ENCODE data around the gene C19orf38.

Gene C19orf38

GRCh38 chr19:10881403-10882107 lies 33.3 kb downstream of the C19orf38 start:
- DNase-seq: no peak

DNA sequence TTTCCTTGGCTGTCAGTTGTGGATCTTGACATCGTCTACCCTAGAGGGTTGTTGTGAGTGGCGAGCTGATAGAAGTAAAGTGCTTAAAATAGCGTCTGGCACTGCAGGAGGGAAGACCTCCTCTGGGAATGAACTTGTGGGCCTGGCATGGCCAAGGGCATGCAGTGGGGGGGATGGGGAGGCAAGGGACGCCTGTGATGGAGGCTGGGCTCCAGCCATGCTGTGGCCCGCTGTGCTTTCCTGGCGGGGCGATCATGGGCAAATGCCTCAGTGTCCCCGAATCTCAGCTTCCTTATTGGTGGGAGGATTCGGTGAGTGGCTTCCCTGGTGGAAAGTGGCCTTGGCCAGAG lies 33.9 kb downstream of the C19orf38 start:
- no peak for DNase-seq

DNA sequence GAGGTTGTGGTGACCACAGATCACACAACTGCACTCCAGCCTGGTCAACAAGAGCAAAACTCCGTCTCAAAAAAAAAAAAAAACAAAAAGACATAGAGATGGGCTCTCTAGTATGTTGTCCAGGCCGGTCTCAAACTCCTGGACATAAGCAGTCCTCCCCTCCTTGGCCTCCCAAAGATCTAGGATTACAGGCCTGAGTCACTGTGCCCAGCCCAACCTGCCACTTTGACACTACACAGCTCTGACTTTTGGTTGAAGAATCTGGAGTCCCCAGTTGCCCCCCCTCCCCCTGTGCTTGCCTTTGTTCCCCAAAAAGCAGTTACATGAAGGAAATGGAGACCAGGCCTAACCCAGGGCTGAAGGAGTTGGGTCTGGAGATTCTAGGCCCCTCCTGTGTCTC lies 36.1 kb downstream of the C19orf38 start:
- DNase-seq: no peak

DNA sequence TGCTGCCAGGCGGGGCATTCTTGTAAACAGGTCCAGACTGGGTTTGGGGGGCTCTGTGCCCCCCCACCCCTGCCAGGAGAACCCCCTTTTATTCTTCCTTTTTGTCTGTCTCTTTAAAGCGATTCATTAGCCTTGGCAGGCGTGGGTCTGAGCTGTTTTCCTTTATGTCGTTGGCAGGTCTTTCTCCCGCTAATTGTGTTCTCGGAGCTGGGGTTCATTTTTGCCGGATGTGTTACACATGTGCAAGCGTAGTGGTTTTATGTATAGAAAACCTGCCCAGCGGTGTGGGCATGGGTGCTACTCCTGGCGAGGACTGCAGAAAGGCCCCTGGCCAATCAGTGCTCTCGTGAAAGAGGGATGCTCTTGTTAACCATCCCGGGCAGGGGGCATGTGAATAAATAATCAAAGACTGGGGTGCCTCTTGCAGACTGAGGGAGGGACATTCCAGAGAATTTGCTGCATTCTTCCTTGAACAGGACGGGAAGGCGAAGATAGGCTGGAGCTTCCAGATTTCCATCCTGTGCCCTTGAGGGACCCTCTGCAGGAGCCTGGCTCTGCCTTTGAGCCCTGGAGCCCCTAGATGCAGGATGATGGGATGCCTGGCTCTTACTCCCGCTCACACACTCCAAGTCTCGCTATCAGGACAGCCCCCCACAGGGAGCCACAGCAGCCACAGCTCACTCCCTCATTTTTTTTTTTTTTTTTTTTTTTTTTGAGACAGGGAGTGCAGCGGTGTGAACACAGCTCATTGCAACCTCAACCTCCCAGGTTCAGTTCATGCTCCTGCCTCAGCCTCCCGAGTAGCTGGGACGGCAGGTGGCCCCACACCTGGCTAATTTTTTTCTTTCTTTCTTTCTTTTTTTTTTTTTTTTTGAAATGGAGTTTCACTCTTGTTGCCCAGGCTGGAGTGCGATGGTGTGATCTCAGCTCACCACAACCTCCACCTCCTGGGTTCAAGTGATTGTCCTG lies 37.3 kb downstream of the C19orf38 start:
- no peak for DNase-seq

GRCh38 chr19:10887616-10888367 lies 39.6 kb downstream of the C19orf38 start:
- DNase-seq: no peak

GRCh38 chr19:10888421-10888866 lies 40.2 kb downstream of the C19orf38 start:
- DNase-seq: no peak

DNA sequence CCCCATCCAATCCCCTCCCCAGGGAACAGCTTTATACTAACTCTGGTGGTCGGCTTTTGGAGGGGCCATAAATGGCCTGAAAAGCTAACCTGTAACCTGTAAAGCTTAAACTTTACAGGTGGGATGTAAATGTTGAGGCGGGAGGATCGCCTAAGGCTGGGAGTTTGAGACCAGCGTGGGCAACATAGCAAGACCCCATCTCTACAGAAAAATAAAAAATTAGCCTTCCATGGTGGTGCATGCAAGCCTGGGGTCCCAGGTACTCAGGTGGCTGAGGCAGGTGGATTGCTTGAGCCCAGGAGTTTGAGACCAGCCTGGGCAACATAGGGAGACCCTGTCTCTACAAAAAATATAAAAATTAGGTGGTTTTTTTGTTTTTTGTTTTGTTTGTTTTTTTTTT lies 41.7 kb downstream of the C19orf38 start:
- no peak for DNase-seq

- no peak for DNase-seq
These were observed 43.3 kb downstream of the C19orf38 start for GRCh38 chr19:10891405-10892086.

- no peak for DNase-seq
These were observed 44.0 kb downstream of the C19orf38 start for GRCh38 chr19:10892256-10892655.

DNA sequence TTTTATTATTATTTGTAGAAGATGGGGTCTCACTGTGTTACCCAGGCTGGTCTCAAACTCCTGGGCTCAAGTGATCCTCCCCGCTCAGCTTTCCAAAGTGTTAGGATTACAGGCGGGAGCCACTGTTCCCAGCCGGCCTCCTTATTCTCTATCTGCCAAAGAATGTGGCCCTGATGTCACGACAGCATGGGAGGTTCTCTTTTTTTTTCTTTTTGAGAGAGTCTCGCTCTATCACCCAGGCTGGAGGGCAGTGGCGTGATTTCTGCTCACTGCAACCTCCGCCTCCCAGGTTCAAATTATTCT lies 46.6 kb downstream of the C19orf38 start:
- no peak for DNase-seq

DNA sequence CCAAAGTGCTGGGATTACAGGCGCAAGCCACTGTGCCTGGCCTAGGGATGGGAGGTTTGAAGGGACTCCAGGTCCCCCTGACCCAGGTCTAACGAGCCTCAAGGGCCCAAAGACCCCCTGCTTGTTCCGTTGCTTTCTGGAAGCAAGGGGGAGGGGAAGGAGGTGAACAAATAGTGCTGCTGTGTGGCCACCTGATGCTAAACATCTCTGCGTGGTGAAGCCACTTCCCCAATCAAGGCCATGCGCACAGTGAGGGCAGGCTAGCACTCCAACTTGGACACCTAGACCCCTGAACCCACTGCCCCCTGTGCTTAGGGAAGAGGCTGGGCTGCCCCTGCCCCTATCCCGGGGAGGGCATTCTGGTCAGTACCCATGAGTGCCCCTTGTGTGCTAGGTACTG lies 47.1 kb downstream of the C19orf38 start:
- no peak for DNase-seq

- DNase-seq: no peak
These were observed 47.7 kb downstream of the C19orf38 start for GRCh38 chr19:10895920-10896319.

DNA sequence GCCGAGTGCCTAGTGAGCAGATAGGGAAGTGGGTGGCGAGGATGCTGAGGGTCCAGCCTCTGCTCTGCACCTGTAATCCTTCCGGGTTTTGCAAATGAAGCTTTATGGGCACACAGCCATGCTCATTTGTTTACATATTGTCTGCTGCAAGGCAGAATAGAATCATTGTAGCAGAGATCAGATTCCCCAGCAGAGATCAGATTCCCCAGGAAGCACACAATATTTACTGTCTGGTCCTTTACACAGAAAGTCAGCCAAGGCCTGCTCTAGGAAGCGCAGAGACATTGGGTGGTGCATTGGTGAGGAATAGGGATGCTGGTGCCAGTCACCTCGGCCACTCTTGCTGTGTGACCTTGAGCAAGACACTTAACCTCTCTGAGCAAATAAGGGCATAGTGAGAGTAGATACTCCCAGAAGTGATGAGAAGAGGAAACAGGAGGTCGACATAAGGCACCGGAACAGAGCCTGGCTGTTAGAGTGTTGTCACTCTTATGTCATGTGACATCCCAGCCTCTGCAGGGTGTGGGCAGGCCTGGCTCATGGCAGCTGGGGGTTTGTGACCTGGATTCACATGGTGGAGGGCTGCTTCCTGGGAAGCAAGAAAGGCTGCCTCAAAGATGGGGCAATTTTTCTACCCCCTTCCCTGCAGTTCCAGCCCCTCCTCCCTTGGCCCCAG lies 48.8 kb downstream of the C19orf38 start:
- no peak for DNase-seq

DNA sequence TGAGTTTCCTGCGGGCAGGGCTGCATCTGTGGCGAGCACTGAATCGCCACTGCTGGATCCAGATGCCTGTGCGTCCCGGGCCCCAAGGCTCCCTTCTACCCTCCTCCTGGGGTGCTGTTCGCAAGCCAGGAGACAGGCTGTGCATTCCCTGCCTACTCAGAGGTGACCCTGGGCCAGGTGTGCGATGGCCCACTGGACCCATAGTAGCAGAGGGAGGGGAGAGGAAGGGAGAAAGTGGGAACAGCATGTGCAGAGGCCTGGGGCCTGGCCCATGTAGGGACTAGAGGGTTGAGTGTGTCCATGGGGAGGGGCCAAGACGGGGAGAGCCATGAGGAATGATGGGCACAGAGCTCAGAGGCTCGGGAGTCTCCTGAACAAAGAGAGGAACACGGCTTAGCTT lies 50.4 kb downstream of the C19orf38 start:
- no peak for DNase-seq

GRCh38 chr19:10899151-10899653 lies 51.0 kb downstream of the C19orf38 start:
- no peak for DNase-seq

- no peak for DNase-seq
These were observed 59.7 kb downstream of the C19orf38 start for GRCh38 chr19:10907925-10908324.

- no peak for DNase-seq
These were observed 60.3 kb downstream of the C19orf38 start for GRCh38 chr19:10908380-10908960.

GRCh38 chr19:10911579-10912363 lies 63.6 kb downstream of the C19orf38 start:
- no peak for DNase-seq

GRCh38 chr19:10912619-10913018 lies 64.4 kb downstream of the C19orf38 start:
- DNase-seq: no peak

DNA sequence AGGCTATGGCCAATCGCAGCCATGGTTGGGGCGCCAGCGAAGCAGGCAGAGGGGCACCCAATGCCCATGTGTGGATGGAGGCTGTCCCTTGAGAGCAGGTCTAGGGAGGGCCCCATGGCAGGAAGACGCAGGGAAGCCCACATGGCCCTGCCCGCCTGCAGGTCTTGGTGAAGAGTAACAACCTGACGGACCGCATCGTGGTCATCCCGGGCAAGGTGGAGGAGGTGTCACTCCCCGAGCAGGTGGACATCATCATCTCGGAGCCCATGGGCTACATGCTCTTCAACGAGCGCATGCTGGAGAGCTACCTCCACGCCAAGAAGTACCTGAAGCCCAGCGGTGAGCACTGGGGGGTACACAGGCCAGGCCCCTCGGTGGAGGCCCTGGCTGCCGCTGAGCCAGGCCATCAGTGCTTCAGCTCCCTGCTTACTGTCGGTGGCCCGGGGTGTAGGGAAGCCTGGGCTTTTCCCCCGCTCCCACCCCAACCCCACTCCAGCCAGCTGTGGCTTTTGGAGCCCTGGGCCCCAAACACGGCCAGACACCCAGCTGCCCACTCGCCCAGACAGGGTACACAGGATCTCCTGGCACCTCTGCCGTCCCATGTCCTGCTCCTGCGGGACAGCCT lies 65.6 kb downstream of the C19orf38 start:
- DNase-seq: no peak
